ENCODE data around the gene CMTM7. TPM values are rescaled to one million over a fixed set of nuclear protein-coding genes. Genes with fewer than 3 reads are reported as not detected.

Gene CMTM7
- total and polyA plus RNA-seq, 10 of the 15 experiments (the other 5 are each of a cell fraction or from before 2014, with no cell fraction given), result 3.7 to 36.4 (median 14.7) TPM

GRCh38 chr3:32454731-32455608 is 63.3 kb downstream of the CMTM7 start:
- H3K9ac ChIP-seq (ENCODE audit: control insufficient read depth, insufficient read depth, low read length), result no peak overlapping the region
- in situ Hi-C loops (cut with MboI), result no loop called here
- no peaks in the 10 kb centered on the region for H4K20me1 ChIP-seq (ENCODE audit: control insufficient read depth, insufficient read depth)
- no peaks in the 10 kb centered on the region for H3K9me3 ChIP-seq (replicated peaks; ENCODE audit: control insufficient read depth, insufficient read depth, low read length)
- no peak for DNase-seq (ENCODE audit: low read depth, low spot score)
- H3K36me3 ChIP-seq (ENCODE audit: control insufficient read depth in 2 of 2, insufficient read depth in 2 of 2, low read length in 1 of 2), result peaks cover 0 to 4% of the 10 kb centered on the region in 2 experiments; a peak in 1 of 4 replicates
- intact Hi-C loops (cut with micrococcal nuclease; ENCODE audit: unreplicated experiment), result loop anchor here (1.0 kb wide), 1 partner anchor 16 kb away; no protein-coding TSS in a partner anchor
- H3K4me3 ChIP-seq, result no peak overlapping the region
- H2AFZ ChIP-seq (ENCODE audit: control insufficient read depth, low read depth, low read length), result no peak overlapping the region
- FAIRE-seq, result no peak
- H3K27ac ChIP-seq (ENCODE audit: control insufficient read depth, insufficient read depth), result no peak overlapping the region
- POLR2A ChIA-PET, result interaction anchor here (0.6 to 3.8 kb wide), 3 partner anchors 16 to 46 kb away, joined by 3 to 20 read pairs (median 6); no protein-coding TSS in a partner anchor
- peaks cover 30% of the 10 kb centered on the region for H3K4me1 ChIP-seq (ENCODE audit: control insufficient read depth, insufficient read depth, low read length)
- H3K79me2 ChIP-seq (ENCODE audit: control insufficient read depth, insufficient read depth, low read length), result no peaks in the 10 kb centered on the region
- CTCF ChIA-PET, result interaction anchor here (1.0 to 7.3 kb wide), 5 partner anchors 13 to 60 kb away, joined by 3 to 41 read pairs (median 8); no protein-coding TSS in a partner anchor
- no peak for ATAC-seq
- no peaks in the 10 kb centered on the region; a peak in 1 of 4 replicates for H3K27me3 ChIP-seq (replicated peaks in 1 of 2; ENCODE audit: control insufficient read depth in 2 of 2, insufficient read depth in 2 of 2, low read length in 1 of 2)
- no TSS peak for BruUV-seq (replicated peaks)
- SMC1A ChIA-PET (ENCODE audit: uncharacterized antibody, unreplicated experiment), result interaction anchor here (1.1 to 9.0 kb wide), 9 partner anchors 13 to 79 kb away, joined by 3 to 119 read pairs (median 8); no protein-coding TSS in a partner anchor
- TF ChIP-seq, protein P1, sequence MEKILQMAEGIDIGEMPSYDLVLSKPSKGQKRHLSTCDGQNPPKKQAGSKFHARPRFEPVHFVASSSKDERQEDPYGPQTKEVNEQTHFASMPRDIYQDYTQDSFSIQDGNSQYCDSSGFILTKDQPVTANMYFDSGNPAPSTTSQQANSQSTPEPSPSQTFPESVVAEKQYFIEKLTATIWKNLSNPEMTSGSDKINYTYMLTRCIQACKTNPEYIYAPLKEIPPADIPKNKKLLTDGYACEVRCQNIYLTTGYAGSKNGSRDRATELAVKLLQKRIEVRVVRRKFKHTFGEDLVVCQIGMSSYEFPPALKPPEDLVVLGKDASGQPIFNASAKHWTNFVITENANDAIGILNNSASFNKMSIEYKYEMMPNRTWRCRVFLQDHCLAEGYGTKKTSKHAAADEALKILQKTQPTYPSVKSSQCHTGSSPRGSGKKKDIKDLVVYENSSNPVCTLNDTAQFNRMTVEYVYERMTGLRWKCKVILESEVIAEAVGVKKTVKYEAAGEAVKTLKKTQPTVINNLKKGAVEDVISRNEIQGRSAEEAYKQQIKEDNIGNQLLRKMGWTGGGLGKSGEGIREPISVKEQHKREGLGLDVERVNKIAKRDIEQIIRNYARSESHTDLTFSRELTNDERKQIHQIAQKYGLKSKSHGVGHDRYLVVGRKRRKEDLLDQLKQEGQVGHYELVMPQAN (conservative IDR thresholded peaks at IDR 0.05), result no peak
- TF ChIP-seq HDAC2 (IDR thresholded peaks at IDR 0.05) (no peak), TCF12 (IDR thresholded peaks at IDR 0.05; ENCODE audit: low read depth, low read length) (no peak)
- RAD21 ChIA-PET (ENCODE audit: unreplicated experiment), result interaction anchor here (1.0 to 6.0 kb wide), 8 partner anchors 14 to 80 kb away, joined by 3 to 66 read pairs (median 4); no protein-coding TSS in a partner anchor
- H3K4me2 ChIP-seq (ENCODE audit: control insufficient read depth, insufficient read depth), result no peak overlapping the region
- WGBS (ENCODE audit: insufficient coverage, insufficient replicate concordance, low lambda C conversion rate, missing lambda C conversion rate), result 40% methylated on average over 15 of the region's 15 CpGs
